HCT116 (cell line): ENCODE measurements around the gene SLC5A5.

ENCODE experiments used
- CEBPB ChIP-seq: IDR thresholded peaks from 2 replicates; pipeline ENCODE4 v1.6.1; 2012; ENCODE audit warnings: low read depth
- CTCF ChIP-seq, 3 experiments: fragments of 200-600 bp in 1 of 3; sonication (generic) in 1 of 3; IDR thresholded peaks in 2 of 3; conservative IDR thresholded peaks in 1 of 3; 2 replicates each; pipeline ENCODE4 v1.5.1; 2012 to 2017; ENCODE audit warnings: low read depth in 2 of 3, low read length in 2 of 3, antibody characterized with exemption in 1 of 3, borderline replicate concordance in 1 of 3, control low read depth in 1 of 3, mild to moderate bottlenecking in 1 of 3, mixed read lengths in 1 of 3, mixed run types in 1 of 3, moderate library complexity in 1 of 3; ENCODE audit not compliant: insufficient read depth in 1 of 3
- EGR1 ChIP-seq: IDR thresholded peaks from 2 replicates; pipeline ENCODE4 v1.6.1; 2012; ENCODE audit warnings: low read depth
- EZH2 ChIP-seq: fragments of 200-600 bp; sonication (generic); IDR thresholded peaks from 2 replicates; pipeline ENCODE4 v1.6.1; 2017; ENCODE audit warnings: antibody characterized with exemption, mixed run types
- EZH2phosphoT487 ChIP-seq: fragments of 200-600 bp; IDR thresholded peaks from 2 replicates; pipeline ENCODE4 v1.6.1; 2018; ENCODE audit warnings: antibody characterized with exemption, borderline replicate concordance
- POLR2A ChIP-seq: IDR thresholded peaks from 2 replicates; pipeline ENCODE4 v1.7.0; 2011; ENCODE audit warnings: borderline replicate concordance; ENCODE audit not compliant: insufficient read depth, insufficient read length; ENCODE audit errors: extremely low read depth
- POLR2AphosphoS5 ChIP-seq: IDR thresholded peaks from 2 replicates; pipeline ENCODE4 v1.6.1; 2011; ENCODE audit warnings: mild to moderate bottlenecking, low read depth, low read length, moderate library complexity
- RAD21 ChIP-seq: IDR thresholded peaks from 2 replicates; pipeline ENCODE4 v1.6.1; 2012; ENCODE audit warnings: low read depth, mild to moderate bottlenecking
- SIN3A ChIP-seq: IDR thresholded peaks from 2 replicates; pipeline ENCODE4 v1.6.1; 2012; ENCODE audit warnings: low read depth
- YY1 ChIP-seq: IDR thresholded peaks from 2 replicates; pipeline ENCODE4 v1.6.1; 2011; ENCODE audit warnings: low read length, low read depth, moderate library complexity, mild to moderate bottlenecking; ENCODE audit not compliant: insufficient replicate concordance; ENCODE audit errors: extremely low read depth
- ZBTB33 ChIP-seq: IDR thresholded peaks from 2 replicates; pipeline ENCODE4 v1.6.1; 2011; ENCODE audit warnings: mild to moderate bottlenecking, low read length, moderate library complexity; ENCODE audit not compliant: insufficient replicate concordance; ENCODE audit errors: extremely low read depth
- ZNF274 ChIP-seq: fragments of 200-500 bp; sonication (Bioruptor generic); IDR thresholded peaks from 2 replicates; pipeline ENCODE4 v1.6.1; 2014; ENCODE audit warnings: mild to moderate bottlenecking, low read depth, low read length, inconsistent platforms
- TF ChIP-seq, protein P1 (sequence below): IDR thresholded peaks from 2 replicates; pipeline ENCODE4 v1.6.1; 2012

DNA sequence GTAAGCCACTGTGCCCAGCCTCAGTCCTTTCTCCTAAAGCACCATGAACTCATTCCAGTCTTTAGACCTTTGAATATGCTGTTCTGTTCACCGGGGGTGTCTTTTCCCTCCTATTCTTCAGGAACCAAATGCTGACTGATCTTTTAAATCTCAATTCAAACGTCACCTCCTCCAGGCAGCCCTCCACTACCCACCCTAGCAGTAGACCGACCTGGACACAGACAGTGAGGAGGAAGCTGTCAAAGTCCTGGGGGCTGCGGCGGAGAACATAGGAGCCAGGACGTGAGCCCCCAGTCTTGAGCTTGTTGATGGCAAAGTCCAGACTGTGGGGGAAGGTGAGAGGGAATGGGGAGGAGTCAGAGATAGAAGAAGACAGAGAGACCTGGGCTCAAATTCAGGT, 31.7 kb upstream of the SLC5A5 start:
- TF ChIP-seq POLR2AphosphoS5 (no peak), CTCF (IDR thresholded peaks at IDR 0.05 in 2 of 3, conservative IDR thresholded peaks at IDR 0.05 in 1 of 3; ENCODE audit: borderline replicate concordance in 1 of 3, insufficient read depth in 1 of 3, low read depth in 2 of 3, low read length in 2 of 3) (no peak), RAD21 (no peak), POLR2A (no peak), SIN3A (no peak), ZBTB33 (no peak), CEBPB (no peak), EGR1 (no peak), EZH2 (no peak), ZNF274 (no peak), YY1 (no peak), EZH2phosphoT487 (no peak)
- TF ChIP-seq, protein P1, sequence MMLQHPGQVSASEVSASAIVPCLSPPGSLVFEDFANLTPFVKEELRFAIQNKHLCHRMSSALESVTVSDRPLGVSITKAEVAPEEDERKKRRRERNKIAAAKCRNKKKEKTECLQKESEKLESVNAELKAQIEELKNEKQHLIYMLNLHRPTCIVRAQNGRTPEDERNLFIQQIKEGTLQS, result no peak
